ENCODE measurements around the gene EPHA10. TPM values are rescaled to one million over a fixed set of nuclear protein-coding genes. Genes with fewer than 3 reads are reported as not detected.

Gene EPHA10
- total and polyA plus RNA-seq, 11 donors = 0.01 to 0.60 (median 0.12) TPM; not detected in 5

- intact Hi-C loops (cut with DNase I) = no loop called here
- DNase-seq (no peak), ATAC-seq (no peak)
- Histone ChIP-seq H3K9me3 (no peaks in the 10 kb centered on the region), H3K4me1 (peaks cover 0 to 6% (median 0%) of the 10 kb centered on the region in 12 donors), H3K27ac (no peak overlapping the region), H3K4me3 (no peak overlapping the region), H3K36me3 (no peaks in the 10 kb centered on the region), H3K27me3 (peaks cover 0 to 13% (median 0%) of the 10 kb centered on the region in 9 donors)
- whole genome bisulfite sequencing, 4 donors = 88 to 94% (median 91%) methylated on average over 11 to 15 of the region's 15 CpGs
- no peak for TF ChIP-seq CTCF (IDR thresholded peaks at IDR 0.05)
These were observed 45.9 kb downstream of the EPHA10 start for GRCh38 chr1:37718901-37719571.

- Histone ChIP-seq H3K27me3 (peaks cover 0 to 13% (median 0%) of the 10 kb centered on the region in 9 donors), H3K4me1 (no peaks in the 10 kb centered on the region), H3K36me3 (no peaks in the 10 kb centered on the region), H3K27ac (no peak overlapping the region), H3K9me3 (no peaks in the 10 kb centered on the region), H3K4me3 (no peak overlapping the region)
- no peak for TF ChIP-seq POLR2A (IDR thresholded peaks at IDR 0.05)
- TF ChIP-seq CTCF (IDR thresholded peaks at IDR 0.05) = no peak
- ATAC-seq (no peak), DNase-seq (no peak)
- 81 to 88% (median 84%) methylated on average over 21 to 26 of the region's 26 CpGs for WGBS, 4 donors
- intact Hi-C loops (cut with DNase I) = no loop called here
These were observed 46.6 kb downstream of the EPHA10 start for GRCh38 chr1:37718181-37718900.

GRCh38 chr1:37717631-37718030 is 47.3 kb downstream of the EPHA10 start:
- no peaks in the 10 kb centered on the region for H3K4me1 ChIP-seq
- no peak for TF ChIP-seq POLR2A (IDR thresholded peaks at IDR 0.05)
- TF ChIP-seq CTCF (IDR thresholded peaks at IDR 0.05) = no peak
- no peak for ATAC-seq
- no peaks in the 10 kb centered on the region for H3K9me3 ChIP-seq
- 69 to 82% (median 71%) methylated on average over 5 to 6 of the region's 6 CpGs; no CpG with 5 or more reads in 1 of the 4 donors for WGBS, 4 donors
- intact Hi-C loops (cut with DNase I) = no loop called here
- peaks cover 0 to 13% (median 0%) of the 10 kb centered on the region in 9 donors for H3K27me3 ChIP-seq
- H3K27ac ChIP-seq = no peak overlapping the region
- no peaks in the 10 kb centered on the region for H3K36me3 ChIP-seq
- DNase-seq = no peak
- no peak overlapping the region for H3K4me3 ChIP-seq

GRCh38 chr1:37716321-37716720 is 48.6 kb downstream of the EPHA10 start:
- TF ChIP-seq CTCF (IDR thresholded peaks at IDR 0.05) (no peak), POLR2A (IDR thresholded peaks at IDR 0.05) (no peak)
- Histone ChIP-seq H3K9me3 (no peaks in the 10 kb centered on the region), H3K4me1 (no peaks in the 10 kb centered on the region), H3K27me3 (peaks cover 0 to 13% (median 0%) of the 10 kb centered on the region in 9 donors), H3K36me3 (no peaks in the 10 kb centered on the region), H3K4me3 (no peak overlapping the region), H3K27ac (no peak overlapping the region)
- WGBS, 4 donors = 72 to 100% (median 79%) methylated on average over 1 to 4 of the region's 4 CpGs
- ATAC-seq = no peak
- no peak for DNase-seq
- intact Hi-C loops (cut with DNase I) = no loop called here
